ENCODE measurements around the gene GFI1. TPM values are rescaled to one million over a fixed set of nuclear protein-coding genes. Genes with fewer than 3 reads are reported as not detected.

Gene GFI1
- total and polyA plus RNA-seq, 2 of the 13 experiments (the other 11 are each of a cell fraction or from before 2014, with no cell fraction given) = 10.3 to 10.5 TPM

- TF ChIP-seq SOX5 (CRISPR knock-in tag; IDR thresholded peaks at IDR 0.05; ENCODE audit: borderline replicate concordance) = peak; percentile 74; the same call in 1 of the 2 replicates
- peak; percentile 75; the same call in 1 of the 2 replicates for TF ChIP-seq ZNF350 (CRISPR knock-in tag; IDR thresholded peaks at IDR 0.05; ENCODE audit: borderline replicate concordance, low read depth)
- peak; percentile 73; the same call in 1 of the 2 replicates for TF ChIP-seq ZSCAN20 (CRISPR knock-in tag; IDR thresholded peaks at IDR 0.05; ENCODE audit: borderline replicate concordance)
- no peak for TF ChIP-seq ZNF839 (CRISPR knock-in tag; IDR thresholded peaks at IDR 0.05; ENCODE audit: borderline replicate concordance)
- TF ChIP-seq HDAC2 (CRISPR knock-in tag; IDR thresholded peaks at IDR 0.05) = peak; percentile 92
- peak; percentile 62; the same call in 1 of the 2 replicates for TF ChIP-seq CBX5 (CRISPR knock-in tag; IDR thresholded peaks at IDR 0.05; ENCODE audit: borderline replicate concordance)
- TF ChIP-seq SP140L (CRISPR knock-in tag; IDR thresholded peaks at IDR 0.05; ENCODE audit: borderline replicate concordance) = no peak
- TF ChIP-seq ZFY (CRISPR knock-in tag; IDR thresholded peaks at IDR 0.05) = peak; percentile 99
- TF ChIP-seq ZSCAN21 (CRISPR knock-in tag; IDR thresholded peaks at IDR 0.05; ENCODE audit: borderline replicate concordance) = peak; percentile 86
- peak; percentile 81 for TF ChIP-seq ARNTL (CRISPR knock-in tag; IDR thresholded peaks at IDR 0.05)
- TF ChIP-seq NKX3-1 (CRISPR knock-in tag; IDR thresholded peaks at IDR 0.05) = peak; percentile 91
- peak; percentile 74; the same call in 1 of the 2 replicates for TF ChIP-seq KAT7 (CRISPR knock-in tag; IDR thresholded peaks at IDR 0.05; ENCODE audit: borderline replicate concordance)
- TF ChIP-seq ZNF276 (CRISPR knock-in tag; IDR thresholded peaks at IDR 0.05; ENCODE audit: low read depth) = peak; percentile 78; the same call in 1 of the 2 replicates
- no peak; the same call in 1 of the 2 replicates for TF ChIP-seq HES4 (CRISPR knock-in tag; IDR thresholded peaks at IDR 0.05; ENCODE audit: borderline replicate concordance)
- TF ChIP-seq PITX1 (CRISPR knock-in tag; IDR thresholded peaks at IDR 0.05) = peak; percentile 100
- TF ChIP-seq, protein P1, sequence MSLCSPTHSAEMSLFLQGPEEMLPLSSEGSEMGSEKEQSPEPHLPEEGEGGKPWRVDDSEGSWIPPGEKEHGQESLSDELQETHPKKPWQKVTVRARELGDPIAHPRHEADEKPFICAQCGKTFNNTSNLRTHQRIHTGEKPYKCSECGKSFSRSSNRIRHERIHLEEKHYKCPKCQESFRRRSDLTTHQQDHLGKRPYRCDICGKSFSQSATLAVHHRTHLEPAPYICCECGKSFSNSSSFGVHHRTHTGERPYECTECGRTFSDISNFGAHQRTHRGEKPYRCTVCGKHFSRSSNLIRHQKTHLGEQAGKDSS (CRISPR knock-in tag; IDR thresholded peaks at IDR 0.05; ENCODE audit: borderline replicate concordance, low read depth) = no peak
- TF ChIP-seq KLF16 (CRISPR knock-in tag; IDR thresholded peaks at IDR 0.05) = peak in 1 of 2 experiments; percentile 90; a peak in 2 of 4 replicates
- TF ChIP-seq ERF (CRISPR knock-in tag; IDR thresholded peaks at IDR 0.05) = peak; percentile 86
- TF ChIP-seq, protein P2, sequence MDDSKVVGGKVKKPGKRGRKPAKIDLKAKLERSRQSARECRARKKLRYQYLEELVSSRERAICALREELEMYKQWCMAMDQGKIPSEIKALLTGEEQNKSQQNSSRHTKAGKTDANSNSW (CRISPR knock-in tag; IDR thresholded peaks at IDR 0.05; ENCODE audit: borderline replicate concordance) = peak; percentile 66; the same call in 1 of the 2 replicates
- TF ChIP-seq, protein P3, sequence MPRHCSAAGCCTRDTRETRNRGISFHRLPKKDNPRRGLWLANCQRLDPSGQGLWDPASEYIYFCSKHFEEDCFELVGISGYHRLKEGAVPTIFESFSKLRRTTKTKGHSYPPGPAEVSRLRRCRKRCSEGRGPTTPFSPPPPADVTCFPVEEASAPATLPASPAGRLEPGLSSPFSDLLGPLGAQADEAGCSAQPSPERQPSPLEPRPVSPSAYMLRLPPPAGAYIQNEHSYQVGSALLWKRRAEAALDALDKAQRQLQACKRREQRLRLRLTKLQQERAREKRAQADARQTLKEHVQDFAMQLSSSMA (CRISPR knock-in tag; IDR thresholded peaks at IDR 0.05) = 0 out of 2 replicates have a peak, but pooled peaks have one; percentile 29
- no peak for TF ChIP-seq MBNL3 (CRISPR knock-in tag; conservative IDR thresholded peaks at IDR 0.05)
- no peak for TF ChIP-seq ZKSCAN1 (IDR thresholded peaks at IDR 0.05; ENCODE audit: low read length)
- no peak for TF ChIP-seq RORA (CRISPR knock-in tag; IDR thresholded peaks at IDR 0.05)
- no peak for TF ChIP-seq SYNCRIP (IDR thresholded peaks at IDR 0.05; ENCODE audit: insufficient read depth, low read depth, low read length)
- TF ChIP-seq, protein P4, sequence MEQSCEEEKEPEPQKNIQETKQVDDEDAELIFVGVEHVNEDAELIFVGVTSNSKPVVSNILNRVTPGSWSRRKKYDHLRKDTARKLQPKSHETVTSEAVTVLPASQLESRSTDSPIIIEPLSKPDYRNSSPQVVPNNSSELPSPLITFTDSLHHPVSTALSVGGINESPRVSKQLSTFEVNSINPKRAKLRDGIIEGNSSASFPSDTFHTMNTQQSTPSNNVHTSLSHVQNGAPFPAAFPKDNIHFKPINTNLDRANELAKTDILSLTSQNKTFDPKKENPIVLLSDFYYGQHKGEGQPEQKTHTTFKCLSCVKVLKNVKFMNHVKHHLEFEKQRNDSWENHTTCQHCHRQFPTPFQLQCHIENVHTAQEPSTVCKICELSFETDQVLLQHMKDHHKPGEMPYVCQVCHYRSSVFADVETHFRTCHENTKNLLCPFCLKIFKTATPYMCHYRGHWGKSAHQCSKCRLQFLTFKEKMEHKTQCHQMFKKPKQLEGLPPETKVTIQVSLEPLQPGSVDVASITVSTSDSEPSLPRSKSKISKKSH (CRISPR knock-in tag; IDR thresholded peaks at IDR 0.05; ENCODE audit: borderline replicate concordance) = peak; percentile 87
These were observed 44.9 kb downstream of the GFI1 start (continued) for GRCh38 chr1:92441697-92442342.

Data from HepG2 (cell line).